Neural cell (in vitro differentiated cells): ENCODE data around the gene GJA9.

Experiments used
- EP300 ChIP-seq: fragments of 450-650 bp; conservative IDR thresholded peaks from 2 replicates; pipeline ENCODE4 v1.6.1; 2014; ENCODE audit warnings: antibody characterized with exemption, mild to moderate bottlenecking, moderate library complexity; ENCODE audit not compliant: poor library complexity, severe bottlenecking
- EZH2 ChIP-seq: fragments of 200-600, 300-800 bp; shearing (Covaris generic), sonication (generic); IDR thresholded peaks from 2 replicates; pipeline ENCODE4 v1.6.1; 2014; ENCODE audit warnings: antibody characterized with exemption, low read length, borderline replicate concordance, mild to moderate bottlenecking; ENCODE audit not compliant: insufficient read depth, poor library complexity, severe bottlenecking
- MXI1 ChIP-seq: fragments of 450-650 bp; conservative IDR thresholded peaks from 2 replicates; pipeline ENCODE4 v1.6.1; 2014; ENCODE audit warnings: antibody characterized with exemption, mild to moderate bottlenecking; ENCODE audit not compliant: poor library complexity, severe bottlenecking
- POLR2AphosphoS5 ChIP-seq: IDR thresholded peaks from 2 replicates; pipeline ENCODE4 v1.6.1; 2012
- RAD21 ChIP-seq: fragments of 450-650 bp; conservative IDR thresholded peaks from 2 replicates; pipeline ENCODE4 v1.6.1; 2014; ENCODE audit warnings: antibody characterized with exemption, mild to moderate bottlenecking, moderate library complexity
- SMC3 ChIP-seq: fragments of 450-650 bp; conservative IDR thresholded peaks from 2 replicates; pipeline ENCODE4 v1.6.1; 2014; ENCODE audit warnings: antibody characterized with exemption, mild to moderate bottlenecking, moderate library complexity; ENCODE audit not compliant: poor library complexity
- TAF1 ChIP-seq: IDR thresholded peaks from 2 replicates; pipeline ENCODE4 v1.6.1; 2012; ENCODE audit warnings: low read depth
- TF ChIP-seq, protein P1 (sequence below): fragments of 450-650 bp; IDR thresholded peaks from 2 replicates; pipeline ENCODE4 v1.5.1; 2014; ENCODE audit warnings: antibody characterized with exemption, mild to moderate bottlenecking, moderate library complexity; ENCODE audit not compliant: poor library complexity, severe bottlenecking
- TF ChIP-seq, protein P2 (sequence below): IDR thresholded peaks from 2 replicates; pipeline ENCODE4 v1.6.1; 2012; ENCODE audit warnings: borderline replicate concordance

DNA sequence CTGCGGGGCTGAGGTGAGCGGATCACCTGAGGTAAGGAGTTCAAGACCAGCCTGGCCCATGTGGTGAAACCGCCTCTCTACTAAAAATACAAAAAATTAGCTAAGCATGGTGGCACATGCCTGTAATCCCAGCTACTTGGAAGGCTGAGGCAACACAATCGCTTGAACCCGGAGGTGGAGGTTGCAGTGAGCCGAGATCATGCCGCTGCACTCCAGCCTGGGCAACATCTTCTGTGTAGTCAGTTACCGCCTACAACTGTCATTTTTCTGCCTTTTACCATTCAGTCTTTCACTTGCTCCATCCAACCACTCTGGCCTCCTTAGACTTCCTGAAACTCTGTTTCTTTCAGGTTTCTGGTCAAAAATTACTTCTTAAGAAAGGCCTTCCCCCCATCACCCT, 10.4 kb downstream of the GJA9 start:
- TF ChIP-seq, protein P1, sequence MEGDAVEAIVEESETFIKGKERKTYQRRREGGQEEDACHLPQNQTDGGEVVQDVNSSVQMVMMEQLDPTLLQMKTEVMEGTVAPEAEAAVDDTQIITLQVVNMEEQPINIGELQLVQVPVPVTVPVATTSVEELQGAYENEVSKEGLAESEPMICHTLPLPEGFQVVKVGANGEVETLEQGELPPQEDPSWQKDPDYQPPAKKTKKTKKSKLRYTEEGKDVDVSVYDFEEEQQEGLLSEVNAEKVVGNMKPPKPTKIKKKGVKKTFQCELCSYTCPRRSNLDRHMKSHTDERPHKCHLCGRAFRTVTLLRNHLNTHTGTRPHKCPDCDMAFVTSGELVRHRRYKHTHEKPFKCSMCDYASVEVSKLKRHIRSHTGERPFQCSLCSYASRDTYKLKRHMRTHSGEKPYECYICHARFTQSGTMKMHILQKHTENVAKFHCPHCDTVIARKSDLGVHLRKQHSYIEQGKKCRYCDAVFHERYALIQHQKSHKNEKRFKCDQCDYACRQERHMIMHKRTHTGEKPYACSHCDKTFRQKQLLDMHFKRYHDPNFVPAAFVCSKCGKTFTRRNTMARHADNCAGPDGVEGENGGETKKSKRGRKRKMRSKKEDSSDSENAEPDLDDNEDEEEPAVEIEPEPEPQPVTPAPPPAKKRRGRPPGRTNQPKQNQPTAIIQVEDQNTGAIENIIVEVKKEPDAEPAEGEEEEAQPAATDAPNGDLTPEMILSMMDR: no peak
- no peak for TF ChIP-seq EZH2
- no peak for TF ChIP-seq POLR2AphosphoS5
- TF ChIP-seq TAF1: no peak
- TF ChIP-seq EP300: no peak
- no peak for TF ChIP-seq RAD21
- TF ChIP-seq, protein P2, sequence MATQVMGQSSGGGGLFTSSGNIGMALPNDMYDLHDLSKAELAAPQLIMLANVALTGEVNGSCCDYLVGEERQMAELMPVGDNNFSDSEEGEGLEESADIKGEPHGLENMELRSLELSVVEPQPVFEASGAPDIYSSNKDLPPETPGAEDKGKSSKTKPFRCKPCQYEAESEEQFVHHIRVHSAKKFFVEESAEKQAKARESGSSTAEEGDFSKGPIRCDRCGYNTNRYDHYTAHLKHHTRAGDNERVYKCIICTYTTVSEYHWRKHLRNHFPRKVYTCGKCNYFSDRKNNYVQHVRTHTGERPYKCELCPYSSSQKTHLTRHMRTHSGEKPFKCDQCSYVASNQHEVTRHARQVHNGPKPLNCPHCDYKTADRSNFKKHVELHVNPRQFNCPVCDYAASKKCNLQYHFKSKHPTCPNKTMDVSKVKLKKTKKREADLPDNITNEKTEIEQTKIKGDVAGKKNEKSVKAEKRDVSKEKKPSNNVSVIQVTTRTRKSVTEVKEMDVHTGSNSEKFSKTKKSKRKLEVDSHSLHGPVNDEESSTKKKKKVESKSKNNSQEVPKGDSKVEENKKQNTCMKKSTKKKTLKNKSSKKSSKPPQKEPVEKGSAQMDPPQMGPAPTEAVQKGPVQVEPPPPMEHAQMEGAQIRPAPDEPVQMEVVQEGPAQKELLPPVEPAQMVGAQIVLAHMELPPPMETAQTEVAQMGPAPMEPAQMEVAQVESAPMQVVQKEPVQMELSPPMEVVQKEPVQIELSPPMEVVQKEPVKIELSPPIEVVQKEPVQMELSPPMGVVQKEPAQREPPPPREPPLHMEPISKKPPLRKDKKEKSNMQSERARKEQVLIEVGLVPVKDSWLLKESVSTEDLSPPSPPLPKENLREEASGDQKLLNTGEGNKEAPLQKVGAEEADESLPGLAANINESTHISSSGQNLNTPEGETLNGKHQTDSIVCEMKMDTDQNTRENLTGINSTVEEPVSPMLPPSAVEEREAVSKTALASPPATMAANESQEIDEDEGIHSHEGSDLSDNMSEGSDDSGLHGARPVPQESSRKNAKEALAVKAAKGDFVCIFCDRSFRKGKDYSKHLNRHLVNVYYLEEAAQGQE: no peak
- no peak for TF ChIP-seq SMC3
- TF ChIP-seq MXI1: no peak
